ENCODE results near the gene TGM3.

Gene TGM3

DNA sequence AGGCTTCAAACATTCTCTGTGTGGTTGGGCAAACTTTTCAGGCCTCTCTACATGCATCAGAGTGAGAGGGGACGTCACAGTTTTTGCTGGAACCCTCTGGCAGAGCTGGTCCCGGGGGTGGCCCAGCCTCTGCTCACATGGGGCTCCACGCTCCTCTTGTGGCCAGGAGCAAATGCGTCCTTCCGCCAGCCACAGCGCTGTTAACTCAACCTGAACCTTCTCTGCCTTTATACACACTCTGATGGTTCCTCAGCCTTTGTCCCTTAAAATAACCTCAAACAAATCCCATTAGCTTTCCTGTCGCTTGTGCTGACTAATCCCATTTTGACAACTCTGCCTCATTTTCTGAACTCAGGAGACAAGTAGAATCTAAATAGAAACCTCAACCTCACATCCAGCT lies 45.5 kb downstream of the TGM3 start:
- no peak for DNase-seq

GRCh38 chr20:2342243-2342642 lies 46.4 kb downstream of the TGM3 start:
- DNase-seq: no peak

DNA sequence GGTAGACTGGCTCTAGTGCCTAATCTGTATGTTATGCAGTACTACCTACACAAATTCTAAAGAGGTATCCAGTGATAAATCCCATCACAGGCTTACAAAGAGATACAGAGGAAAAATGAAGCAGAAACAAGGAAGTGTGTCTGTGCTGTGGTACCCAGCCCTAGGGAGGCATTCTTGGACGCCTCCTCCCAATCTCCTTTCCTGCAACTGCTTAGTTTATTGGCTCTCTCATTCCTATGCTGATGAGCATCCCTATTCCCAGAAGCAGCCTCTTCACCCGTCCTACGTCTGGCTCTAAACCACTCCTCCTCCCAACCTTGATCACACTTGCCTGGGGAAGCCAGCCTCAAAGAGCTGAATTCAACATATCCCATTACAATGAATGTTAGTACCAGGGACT lies 50.4 kb downstream of the TGM3 start:
- DNase-seq: no peak

DNA sequence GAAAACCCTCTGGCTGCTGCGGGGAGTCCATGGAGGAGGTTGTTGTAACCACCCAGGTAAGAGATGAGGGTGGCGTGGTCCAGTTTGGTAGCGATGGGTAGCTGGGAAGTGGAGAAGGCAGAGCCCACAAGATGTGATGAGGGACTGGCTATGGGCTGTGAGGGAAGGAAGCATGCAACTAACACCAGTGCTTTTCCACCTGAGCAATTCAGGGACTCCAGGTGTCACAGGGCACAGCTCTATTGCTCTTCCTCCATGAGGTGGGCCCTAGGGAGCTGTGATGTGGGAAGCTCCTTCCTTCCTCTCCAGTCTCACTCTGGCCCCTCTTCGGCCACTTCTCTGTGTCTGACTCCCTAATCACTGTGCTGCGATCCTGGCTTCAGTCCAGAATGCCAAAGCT lies 52.5 kb downstream of the TGM3 start:
- no peak for DNase-seq

- DNase-seq: no peak
Measured at GRCh38 chr20:2349801-2350200, 54.0 kb downstream of the TGM3 start.

DNA sequence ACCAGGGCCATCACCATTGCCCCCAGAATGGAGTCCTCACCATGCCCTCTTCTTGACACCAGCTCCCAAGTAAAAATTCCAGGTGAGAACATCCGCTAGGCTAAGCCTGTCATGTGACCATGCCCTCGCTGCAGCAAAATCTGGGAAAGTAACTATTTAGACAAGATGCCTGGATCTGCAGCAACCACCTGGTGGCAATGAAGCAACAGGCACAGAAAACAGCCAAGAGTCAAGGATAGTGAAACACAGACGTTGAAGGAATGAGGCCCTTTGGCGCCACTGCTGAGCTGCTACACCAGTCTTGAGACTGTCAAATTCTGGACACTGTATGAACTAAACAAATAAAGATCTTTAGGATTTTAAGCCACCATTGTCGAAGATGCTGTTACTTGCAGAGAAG lies 54.8 kb downstream of the TGM3 start:
- DNase-seq: no peak

GRCh38 chr20:2353231-2353630 lies 57.4 kb downstream of the TGM3 start:
- no peak for DNase-seq

GRCh38 chr20:2357114-2357513 lies 61.3 kb downstream of the TGM3 start:
- DNase-seq: no peak

- no peak for DNase-seq
Measured at GRCh38 chr20:2358006-2358405, 62.2 kb downstream of the TGM3 start.

DNA sequence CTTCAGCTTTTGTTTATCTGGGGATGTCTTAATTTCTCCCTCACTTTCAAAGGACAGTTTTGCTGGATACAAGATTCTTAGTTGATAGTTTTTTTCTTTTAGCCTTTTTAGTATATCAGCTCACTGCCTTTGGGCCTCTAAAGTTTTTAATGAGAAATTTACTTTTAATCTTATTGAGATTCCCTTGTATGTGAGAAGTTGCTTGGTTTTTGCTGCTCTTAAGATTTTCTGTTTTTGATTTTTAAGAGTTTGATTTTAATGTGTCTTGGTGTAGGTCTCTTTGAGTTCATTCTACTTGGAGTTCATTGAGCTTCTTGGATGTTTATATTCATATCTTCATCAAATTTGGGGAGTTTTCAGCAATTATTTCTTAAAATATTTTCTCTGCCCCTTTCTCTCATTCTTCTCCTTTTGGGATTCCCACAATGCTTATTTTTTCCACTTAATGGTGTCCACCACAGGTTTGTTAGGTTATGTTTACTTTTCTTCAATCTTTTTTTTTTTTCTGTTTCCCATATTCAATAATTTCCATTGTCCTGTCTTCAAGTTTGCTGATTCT lies 65.3 kb downstream of the TGM3 start:
- no peak for DNase-seq

GRCh38 chr20:2363187-2363586 lies 67.4 kb downstream of the TGM3 start:
- DNase-seq: no peak

DNA sequence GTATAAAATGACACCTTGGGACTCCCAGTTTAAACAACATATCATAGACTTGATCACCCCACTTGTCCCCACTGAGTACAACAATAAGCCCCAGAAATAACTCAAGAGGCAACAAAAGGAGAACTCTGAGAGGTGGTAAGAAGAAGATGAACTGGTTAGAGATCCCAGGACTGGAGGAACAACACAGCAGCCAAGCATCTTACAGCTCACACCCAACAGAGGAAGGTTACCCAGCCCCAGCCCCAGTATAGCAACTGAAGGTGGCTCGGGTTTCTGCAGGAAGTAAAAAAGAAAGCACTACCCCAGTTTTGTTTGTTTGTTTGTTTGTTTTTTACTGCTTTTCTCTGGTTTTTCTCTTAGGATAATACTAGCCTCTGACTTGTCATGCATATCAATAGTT lies 67.8 kb downstream of the TGM3 start:
- DNase-seq: no peak

DNA sequence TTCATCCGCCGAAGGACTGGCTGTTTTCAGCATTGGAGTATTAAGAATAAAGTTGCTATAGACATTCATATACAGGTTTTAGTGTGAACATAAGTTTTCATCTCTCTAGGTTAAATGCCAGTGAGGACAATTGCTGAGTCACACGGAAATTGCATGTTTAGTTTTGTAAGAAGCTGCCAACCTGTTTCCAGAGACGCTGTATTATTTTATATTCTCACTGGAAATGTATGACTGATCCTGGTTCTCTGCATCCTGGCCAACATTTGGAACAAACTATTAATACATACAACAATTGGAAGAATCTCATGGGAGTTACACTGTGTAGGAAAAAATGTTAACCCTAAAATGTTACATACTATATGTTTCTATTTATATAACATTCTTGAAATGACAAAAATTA lies 68.2 kb downstream of the TGM3 start:
- no peak for DNase-seq

GRCh38 chr20:2365091-2365490 lies 69.3 kb downstream of the TGM3 start:
- DNase-seq: no peak

DNA sequence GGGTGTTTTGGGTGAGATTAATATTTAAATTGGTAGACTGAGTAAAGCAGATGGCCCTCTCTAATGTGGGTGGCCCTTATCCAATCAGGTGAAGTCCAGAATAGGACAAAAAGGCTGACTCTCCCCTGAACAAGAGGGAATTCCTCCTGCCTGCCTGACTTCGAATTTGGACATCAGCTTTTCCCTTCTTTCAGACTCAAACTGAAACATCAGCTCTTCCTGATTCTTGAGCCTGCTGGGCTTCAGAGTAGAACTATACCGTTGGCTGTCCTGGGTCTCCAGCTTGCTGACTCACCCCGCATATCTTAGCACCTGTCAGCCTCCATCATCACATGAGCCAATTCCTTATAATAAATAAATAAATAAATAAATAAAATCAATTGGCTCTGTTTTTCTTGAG lies 69.9 kb downstream of the TGM3 start:
- no peak for DNase-seq

- no peak for DNase-seq
Measured at GRCh38 chr20:2368621-2369020, 72.8 kb downstream of the TGM3 start.

DNA sequence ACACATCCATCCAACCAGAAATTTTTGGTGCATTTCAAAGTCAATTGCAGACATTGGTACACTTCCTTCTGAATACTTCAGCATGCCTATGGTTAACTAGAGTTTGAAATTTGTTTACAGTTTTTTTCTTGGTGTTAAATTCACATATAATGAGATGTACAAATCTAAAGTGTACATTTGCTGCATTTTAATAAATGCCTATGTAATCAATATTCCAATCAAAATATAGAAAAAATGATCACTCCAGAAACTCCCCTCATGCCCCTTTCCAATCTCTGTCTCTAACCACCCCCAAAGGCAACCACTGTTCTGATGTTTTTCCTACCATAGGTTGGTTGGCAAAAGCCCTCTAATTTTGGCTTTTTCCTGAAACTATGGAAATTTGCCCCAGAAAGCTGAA lies 77.3 kb downstream of the TGM3 start:
- DNase-seq: no peak

DNA sequence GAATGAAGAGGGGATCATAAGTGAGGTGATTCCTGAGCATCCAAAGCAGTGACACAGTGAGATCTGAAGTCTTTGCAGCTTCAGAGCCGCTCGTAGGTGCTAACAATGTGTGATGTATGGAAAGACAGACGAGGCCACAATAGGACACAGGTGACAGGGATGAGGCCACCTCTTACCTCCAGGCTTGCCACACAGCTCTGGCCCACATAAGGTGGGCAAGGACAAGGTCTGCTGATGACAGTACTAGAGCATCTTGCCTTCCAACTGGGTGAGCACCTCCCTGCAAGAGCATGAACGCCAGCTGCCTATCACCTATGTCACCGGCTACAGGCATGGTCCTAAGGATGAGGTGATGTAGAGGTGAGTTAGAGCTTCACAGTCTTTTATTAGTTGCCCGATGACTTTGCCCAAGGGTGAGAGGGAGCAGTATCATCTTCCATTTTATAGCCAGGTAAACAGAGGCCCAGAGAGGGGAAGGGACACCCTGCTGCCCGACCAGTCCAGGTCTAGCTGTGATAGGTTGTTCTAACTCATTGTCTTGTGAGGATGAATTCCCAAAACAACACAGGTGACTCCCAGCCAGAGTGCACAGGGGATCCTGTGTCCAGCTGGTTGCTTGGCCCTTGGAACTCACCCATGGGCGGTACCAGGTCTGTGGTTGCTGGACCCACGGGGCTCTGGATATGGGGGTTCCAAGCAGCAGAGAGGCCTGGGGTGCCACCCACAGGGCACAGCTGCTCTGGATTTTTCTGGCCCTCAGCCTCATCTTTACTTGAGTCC lies 78.7 kb downstream of the TGM3 start:
- DNase-seq: no peak

GRCh38 chr20:2378893-2379292 lies 83.1 kb downstream of the TGM3 start:
- DNase-seq: no peak

- DNase-seq: peak; percentile 10
Measured at GRCh38 chr20:2379511-2380229, 83.9 kb downstream of the TGM3 start.

- no peak for DNase-seq
Measured at GRCh38 chr20:2380601-2381000, 84.8 kb downstream of the TGM3 start, which contains the start of gene TGM6. TGM6 (plus strand) TSS chr20:2380901; CDS start chr20:2380969, 68 bp downstream.

DNA sequence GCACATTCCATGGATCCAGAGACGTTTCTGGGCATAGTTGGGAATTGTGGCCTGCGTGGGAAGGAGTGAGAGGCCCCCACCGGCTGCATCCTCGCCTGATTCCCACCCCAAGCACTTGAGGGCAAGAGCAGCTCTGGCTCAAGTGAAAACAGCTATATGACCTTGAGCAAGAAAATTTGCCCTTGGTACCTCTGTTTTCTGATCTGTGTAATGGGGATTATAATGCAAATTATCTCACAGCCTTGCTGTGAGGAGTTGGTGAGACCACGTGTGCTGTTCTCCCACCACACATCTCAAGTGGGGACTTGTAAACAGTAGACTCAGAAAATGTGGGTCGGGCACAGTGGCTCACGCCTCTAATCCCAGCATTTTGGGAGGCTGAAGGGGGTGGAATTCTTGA lies 85.5 kb downstream of the TGM3 start:
- no peak for DNase-seq

DNA sequence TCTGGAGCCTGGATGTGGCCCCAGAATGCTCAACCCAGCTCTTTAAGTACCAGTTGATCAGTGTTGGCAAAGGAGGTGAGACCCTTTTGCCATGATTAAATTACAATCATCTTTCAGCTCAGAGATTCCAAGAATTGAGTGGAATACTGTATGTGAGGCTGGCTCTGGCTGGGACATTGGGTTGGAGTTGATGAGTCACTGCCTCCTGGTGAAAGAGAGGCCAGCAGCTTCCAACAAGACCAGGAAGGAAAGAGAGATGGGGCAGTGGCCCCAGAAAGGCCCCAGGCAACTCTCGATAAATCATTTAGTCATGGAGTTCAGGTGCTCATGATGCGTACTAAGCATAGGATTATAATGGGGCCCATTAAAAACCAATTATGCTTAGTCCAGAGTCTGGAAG lies 87.0 kb downstream of the TGM3 start:
- no peak for DNase-seq

- DNase-seq: no peak
Measured at GRCh38 chr20:2385026-2385425, 89.2 kb downstream of the TGM3 start.
